Endothelial cell of umbilical vein (primary cell): ENCODE measurements around the gene RND1.

Experiments used
- CTCF ChIP-seq, 2 donors: IDR thresholded peaks; 1 replicate in 1 of 2; 2 replicates in 1 of 2; pipeline ENCODE4 v1.5.1; 2011; ENCODE audit warnings: low read length in 2 of 2, mild to moderate bottlenecking in 2 of 2, moderate library complexity in 2 of 2, control low read depth in 1 of 2, inconsistent platforms in 1 of 2, low read depth in 1 of 2; ENCODE audit not compliant: insufficient read depth in 1 of 2; ENCODE audit errors: extremely low read depth in 1 of 2
- MAX ChIP-seq: IDR thresholded peaks from 2 replicates; pipeline ENCODE4 v1.6.1; 2011; ENCODE audit not compliant: insufficient read depth, insufficient read length
- POLR2A ChIP-seq: IDR thresholded peaks from 2 replicates; pipeline ENCODE4 v1.6.1; 2012; ENCODE audit warnings: low read depth, mild to moderate bottlenecking, control low read depth, low read length
- POLR2AphosphoS5 ChIP-seq: IDR thresholded peaks from 2 replicates; pipeline ENCODE4 v1.6.1; 2012; ENCODE audit warnings: low read depth, mild to moderate bottlenecking, control low read depth, low read length, moderate library complexity; ENCODE audit not compliant: insufficient read depth

DNA sequence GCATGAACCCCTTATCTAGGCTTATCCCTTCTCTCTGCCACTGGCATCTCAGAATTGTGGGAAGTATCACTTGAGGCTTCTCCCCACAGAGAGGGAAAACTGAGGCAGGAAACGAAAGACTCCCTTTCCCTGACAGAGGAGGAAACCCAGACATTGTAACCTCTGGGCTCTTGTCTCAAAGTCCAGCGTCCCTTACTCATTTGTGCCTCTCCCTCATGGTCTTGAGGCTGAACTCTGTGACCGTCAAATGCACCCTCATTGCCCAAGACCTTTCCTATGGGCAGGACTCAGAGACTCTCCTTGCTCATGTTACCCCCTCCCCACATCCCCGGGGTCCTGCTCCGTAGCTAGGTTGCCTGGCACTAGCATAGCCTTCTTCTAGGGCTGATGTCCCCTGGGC is 43.5 kb downstream of the RND1 start:
- no peak for TF ChIP-seq POLR2A
- no peak for TF ChIP-seq MAX
- no peak for TF ChIP-seq CTCF (IDR thresholded peaks at IDR 0.05; ENCODE audit: extremely low read depth in 1 of 2, insufficient read depth in 1 of 2, low read depth in 1 of 2, low read length in 2 of 2)
- TF ChIP-seq POLR2AphosphoS5 = no peak
